AG09309 (cell line): Measurements from ENCODE around the gene PHF21A.

Experiments used
- DNase-seq: peaks from one replicate; pipeline ENCODE4 v3.0.0-alpha.2; 2010; ENCODE audit warnings: low read depth
- H3K4me3 ChIP-seq: 2 replicates; pipeline ENCODE4 v1.5.1; 2011; ENCODE audit warnings: mild to moderate bottlenecking, low read depth, low read length, moderate library complexity; ENCODE audit not compliant: control insufficient read depth
- TF ChIP-seq, protein P1 (sequence below): IDR thresholded peaks from 2 replicates; pipeline ENCODE4 v1.5.1; 2011; ENCODE audit warnings: mild to moderate bottlenecking, low read depth, low read length, inconsistent platforms; ENCODE audit not compliant: insufficient read depth, control insufficient read depth; ENCODE audit errors: missing control alignments

Gene PHF21A

GRCh38 chr11:45895553-45896259, 225.5 kb downstream of the PHF21A start:
- TF ChIP-seq, protein P1, sequence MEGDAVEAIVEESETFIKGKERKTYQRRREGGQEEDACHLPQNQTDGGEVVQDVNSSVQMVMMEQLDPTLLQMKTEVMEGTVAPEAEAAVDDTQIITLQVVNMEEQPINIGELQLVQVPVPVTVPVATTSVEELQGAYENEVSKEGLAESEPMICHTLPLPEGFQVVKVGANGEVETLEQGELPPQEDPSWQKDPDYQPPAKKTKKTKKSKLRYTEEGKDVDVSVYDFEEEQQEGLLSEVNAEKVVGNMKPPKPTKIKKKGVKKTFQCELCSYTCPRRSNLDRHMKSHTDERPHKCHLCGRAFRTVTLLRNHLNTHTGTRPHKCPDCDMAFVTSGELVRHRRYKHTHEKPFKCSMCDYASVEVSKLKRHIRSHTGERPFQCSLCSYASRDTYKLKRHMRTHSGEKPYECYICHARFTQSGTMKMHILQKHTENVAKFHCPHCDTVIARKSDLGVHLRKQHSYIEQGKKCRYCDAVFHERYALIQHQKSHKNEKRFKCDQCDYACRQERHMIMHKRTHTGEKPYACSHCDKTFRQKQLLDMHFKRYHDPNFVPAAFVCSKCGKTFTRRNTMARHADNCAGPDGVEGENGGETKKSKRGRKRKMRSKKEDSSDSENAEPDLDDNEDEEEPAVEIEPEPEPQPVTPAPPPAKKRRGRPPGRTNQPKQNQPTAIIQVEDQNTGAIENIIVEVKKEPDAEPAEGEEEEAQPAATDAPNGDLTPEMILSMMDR, result no peak
- DNase-seq, result no peak
- no peak overlapping the region for H3K4me3 ChIP-seq

DNA sequence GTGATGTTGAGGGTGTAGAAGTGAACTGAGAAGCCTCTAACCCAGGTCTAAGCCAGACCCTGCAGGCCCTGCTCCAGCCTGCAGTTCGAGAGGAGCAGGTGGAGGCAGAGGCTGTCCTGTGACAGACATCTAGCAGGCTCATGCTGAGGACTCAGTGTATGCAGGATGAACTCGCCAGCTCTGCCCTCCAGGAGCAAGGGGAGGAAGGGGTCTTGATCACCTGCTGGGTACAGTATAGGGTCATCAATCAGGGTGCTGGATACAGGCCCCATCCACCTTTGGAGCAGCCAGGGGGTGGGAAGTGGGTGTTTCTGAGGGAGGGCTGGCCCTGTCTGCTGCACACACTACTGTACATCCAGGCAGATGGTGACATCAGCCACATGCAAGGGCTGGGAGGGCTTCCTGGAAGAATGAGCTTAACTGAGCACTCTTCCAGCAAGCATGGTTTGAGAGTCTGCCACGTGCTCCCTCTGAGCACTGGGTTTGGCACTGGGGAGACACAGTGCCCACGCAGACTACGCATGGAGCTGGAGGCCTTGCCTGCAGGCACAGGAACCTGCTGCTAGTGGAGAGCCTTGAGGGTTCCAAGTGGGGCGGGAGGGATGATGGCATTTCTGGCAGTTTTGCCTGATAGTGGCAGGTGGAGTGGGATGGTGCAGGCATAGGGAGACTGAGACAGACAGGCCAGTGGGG, 226.6 kb downstream of the PHF21A start:
- no peak for DNase-seq
- TF ChIP-seq, protein P1, result no peak

DNA sequence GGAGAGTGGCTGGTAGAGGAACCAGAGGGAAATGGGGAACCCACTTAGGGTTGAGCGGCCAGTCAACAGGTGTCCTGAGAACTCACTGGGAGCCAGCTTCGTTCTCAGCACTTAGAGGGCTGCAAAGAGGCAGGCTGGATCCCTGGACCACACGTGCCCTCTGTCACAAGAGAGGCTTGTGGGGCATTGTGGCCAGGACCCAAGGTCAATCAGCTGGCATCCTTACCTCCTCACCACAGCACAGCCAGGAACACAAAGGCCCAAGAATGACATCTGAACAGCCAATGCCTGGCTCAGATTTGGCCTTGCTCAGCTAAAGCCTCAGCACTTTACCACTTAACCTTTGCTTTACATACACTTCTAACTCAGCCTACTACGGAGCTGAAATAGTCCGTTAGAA, 228.4 kb downstream of the PHF21A start:
- H3K4me3 ChIP-seq, result no peak overlapping the region
- DNase-seq, result no peak
- TF ChIP-seq, protein P1, result no peak

More for the DNA sequence above, 226.6 kb downstream of the PHF21A start:
- H3K4me3 ChIP-seq, result no peak overlapping the region

- TF ChIP-seq, protein P1, result no peak
- no peak overlapping the region for H3K4me3 ChIP-seq
- DNase-seq, result no peak
These were observed 230.2 kb downstream of the PHF21A start for GRCh38 chr11:45890886-45891550.

DNA sequence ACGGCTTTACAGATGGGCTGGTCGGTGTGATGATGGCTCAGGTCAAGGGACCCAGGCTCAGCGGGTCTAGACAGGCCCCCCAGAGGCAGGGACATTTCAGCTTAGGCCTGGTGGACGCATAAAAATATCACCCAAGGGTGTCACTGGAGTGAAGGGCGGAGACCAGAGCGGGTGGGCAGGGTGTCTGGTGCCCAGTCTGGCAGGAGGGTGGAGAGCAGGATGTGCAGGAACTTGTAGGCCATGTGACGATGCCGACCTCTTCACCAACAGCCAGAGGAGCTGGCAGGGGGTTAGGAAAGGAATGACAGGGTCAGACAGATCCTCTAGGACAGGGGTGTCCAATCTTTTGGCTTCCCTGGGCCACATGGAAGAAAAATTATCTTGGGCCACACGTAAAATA, 231.3 kb downstream of the PHF21A start:
- TF ChIP-seq, protein P1, result no peak
- DNase-seq, result no peak
- no peak overlapping the region for H3K4me3 ChIP-seq

GRCh38 chr11:45889555-45889954, 231.7 kb downstream of the PHF21A start:
- TF ChIP-seq, protein P1, result no peak
- no peak for DNase-seq
- H3K4me3 ChIP-seq, result no peak overlapping the region
